Midbrain (tissue), 1 donor: Measurements from ENCODE around the gene ACP3.

Source experiments
- DNase-seq: peaks from one replicate; lab custom pipeline; 2025; lab: John Stamatoyannopoulos, UW

Gene ACP3

GRCh38 chr3:132315851-132316250, 1.4 kb upstream of the ACP3 start:
- no peak for DNase-seq

- no peak for DNase-seq
These were observed 1.2 kb downstream of the ACP3 start for GRCh38 chr3:132318451-132318850.

GRCh38 chr3:132321304-132321703, 4.1 kb downstream of the ACP3 start:
- no peak for DNase-seq

- no peak for DNase-seq
These were observed 7.9 kb downstream of the ACP3 start for GRCh38 chr3:132325103-132325606.

GRCh38 chr3:132325634-132326033, 8.4 kb downstream of the ACP3 start:
- DNase-seq = no peak

GRCh38 chr3:132326251-132326650, 9.0 kb downstream of the ACP3 start:
- DNase-seq = no peak

- DNase-seq = no peak
These were observed 14.9 kb downstream of the ACP3 start for GRCh38 chr3:132332082-132332481.

GRCh38 chr3:132332508-132332907, 15.3 kb downstream of the ACP3 start:
- no peak for DNase-seq

- no peak for DNase-seq
These were observed 24.5 kb downstream of the ACP3 start for GRCh38 chr3:132341746-132342145.

GRCh38 chr3:132342183-132342582, 25.0 kb downstream of the ACP3 start:
- no peak for DNase-seq

- DNase-seq = no peak
These were observed 25.4 kb downstream of the ACP3 start for GRCh38 chr3:132342610-132343009.

- DNase-seq = peak; percentile 71
These were observed 25.9 kb downstream of the ACP3 start for GRCh38 chr3:132343018-132343612.

GRCh38 chr3:132344666-132345280, 27.6 kb downstream of the ACP3 start:
- DNase-seq = no peak

GRCh38 chr3:132346841-132347736, 29.9 kb downstream of the ACP3 start:
- DNase-seq = peak; percentile 37

- DNase-seq = no peak
These were observed 30.6 kb downstream of the ACP3 start for GRCh38 chr3:132347811-132348210.

- no peak for DNase-seq
These were observed 31.3 kb downstream of the ACP3 start for GRCh38 chr3:132348531-132348930.

GRCh38 chr3:132350814-132351213, 33.6 kb downstream of the ACP3 start:
- no peak for DNase-seq

- DNase-seq = no peak
These were observed 34.1 kb downstream of the ACP3 start for GRCh38 chr3:132351222-132351806.

GRCh38 chr3:132352556-132353143, 35.4 kb downstream of the ACP3 start:
- peak; percentile 54 for DNase-seq

- no peak for DNase-seq
These were observed 37.9 kb downstream of the ACP3 start for GRCh38 chr3:132354916-132355702.

GRCh38 chr3:132356568-132356967, 39.4 kb downstream of the ACP3 start:
- no peak for DNase-seq
